Brain microvascular endothelial cell (primary cell): ENCODE results near the gene HOGA1.

Experiments
- DNase-seq: peaks from one replicate; pipeline ENCODE4 v3.0.0-alpha.2; 2020
- H3K27ac ChIP-seq: fragments of 250-450 bp; sonication (Bioruptor Pico); 2 replicates; pipeline ENCODE4 v1.5.1; 2020; ENCODE audit warnings: mild to moderate bottlenecking, moderate library complexity
- H3K27me3 ChIP-seq: fragments of 250-450 bp; sonication (Bioruptor Pico); replicated peaks from 2 replicates; pipeline ENCODE4 v1.5.1; 2020; ENCODE audit warnings: mild to moderate bottlenecking
- H3K36me3 ChIP-seq: fragments of 250-450 bp; sonication (Bioruptor Pico); replicated peaks from 2 replicates; pipeline ENCODE4 v1.5.1; 2020; ENCODE audit warnings: mild to moderate bottlenecking
- H3K4me3 ChIP-seq: 2 replicates; pipeline ENCODE4 v1.5.1; 2011; ENCODE audit warnings: low read depth, mild to moderate bottlenecking, control low read depth, low read length, moderate library complexity
- in situ Hi-C: cut with HindIII; loops from 2 replicates; pipeline ENCODE4 v1.10.0; 2017; ENCODE audit warnings: low sequenced_read_pairs, low pct_ligation_motif_present
- TF ChIP-seq, protein P1 (sequence below): IDR thresholded peaks from 2 replicates; pipeline ENCODE4 v1.5.1; 2011; ENCODE audit warnings: low read depth, mild to moderate bottlenecking, moderate library complexity, low read length, control low read depth, inconsistent platforms; ENCODE audit errors: missing control alignments

Gene HOGA1

DNA sequence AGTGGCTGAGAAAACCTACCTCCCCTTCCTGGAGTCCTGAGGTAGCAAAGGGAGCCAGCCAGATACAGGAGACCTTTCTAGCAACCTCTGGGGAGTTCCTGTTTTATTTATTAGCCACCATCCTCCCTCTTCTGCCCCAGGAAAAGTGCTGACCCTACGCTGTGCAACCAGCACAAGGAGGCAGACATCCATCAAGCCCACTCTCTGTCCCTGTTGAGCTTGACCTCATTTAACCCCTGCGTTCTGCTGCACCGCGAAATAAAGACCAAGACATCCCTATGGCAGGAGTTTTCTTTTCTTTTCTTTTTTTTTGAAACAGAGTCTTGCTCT, 37.0 kb upstream of the HOGA1 start:
- H3K36me3 ChIP-seq, result no peaks in the 10 kb centered on the region
- no peaks in the 10 kb centered on the region for H3K27me3 ChIP-seq
- TF ChIP-seq, protein P1, sequence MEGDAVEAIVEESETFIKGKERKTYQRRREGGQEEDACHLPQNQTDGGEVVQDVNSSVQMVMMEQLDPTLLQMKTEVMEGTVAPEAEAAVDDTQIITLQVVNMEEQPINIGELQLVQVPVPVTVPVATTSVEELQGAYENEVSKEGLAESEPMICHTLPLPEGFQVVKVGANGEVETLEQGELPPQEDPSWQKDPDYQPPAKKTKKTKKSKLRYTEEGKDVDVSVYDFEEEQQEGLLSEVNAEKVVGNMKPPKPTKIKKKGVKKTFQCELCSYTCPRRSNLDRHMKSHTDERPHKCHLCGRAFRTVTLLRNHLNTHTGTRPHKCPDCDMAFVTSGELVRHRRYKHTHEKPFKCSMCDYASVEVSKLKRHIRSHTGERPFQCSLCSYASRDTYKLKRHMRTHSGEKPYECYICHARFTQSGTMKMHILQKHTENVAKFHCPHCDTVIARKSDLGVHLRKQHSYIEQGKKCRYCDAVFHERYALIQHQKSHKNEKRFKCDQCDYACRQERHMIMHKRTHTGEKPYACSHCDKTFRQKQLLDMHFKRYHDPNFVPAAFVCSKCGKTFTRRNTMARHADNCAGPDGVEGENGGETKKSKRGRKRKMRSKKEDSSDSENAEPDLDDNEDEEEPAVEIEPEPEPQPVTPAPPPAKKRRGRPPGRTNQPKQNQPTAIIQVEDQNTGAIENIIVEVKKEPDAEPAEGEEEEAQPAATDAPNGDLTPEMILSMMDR, result no peak
- DNase-seq, result no peak
- no peak overlapping the region for H3K27ac ChIP-seq
- H3K4me3 ChIP-seq, result no peak overlapping the region
- in situ Hi-C loops, result no loop called here

DNA sequence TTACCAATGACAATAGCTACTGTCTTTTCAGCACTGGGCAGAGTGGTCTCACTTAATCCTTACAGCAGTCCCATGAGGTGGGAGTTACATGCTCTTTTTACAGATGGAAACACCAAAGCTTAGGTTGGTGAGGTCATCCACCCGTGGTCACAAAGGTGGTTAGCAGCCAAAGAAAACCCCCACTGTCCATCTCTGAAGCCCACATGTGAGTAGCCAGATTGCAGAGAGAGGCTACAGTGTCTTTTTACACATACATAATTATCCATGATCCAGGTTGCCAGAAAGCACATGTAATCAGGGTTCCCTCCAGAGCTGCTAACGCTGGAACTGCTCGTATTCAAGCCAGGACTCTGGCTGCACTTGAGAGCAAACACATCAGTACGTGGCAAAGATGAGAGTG, 36.2 kb upstream of the HOGA1 start:
- no peaks in the 10 kb centered on the region for H3K27me3 ChIP-seq
- no peak overlapping the region for H3K27ac ChIP-seq
- TF ChIP-seq, protein P1, result no peak
- in situ Hi-C loops, result no loop called here
- no peaks in the 10 kb centered on the region for H3K36me3 ChIP-seq
- H3K4me3 ChIP-seq, result no peak overlapping the region
- no peak for DNase-seq

DNA sequence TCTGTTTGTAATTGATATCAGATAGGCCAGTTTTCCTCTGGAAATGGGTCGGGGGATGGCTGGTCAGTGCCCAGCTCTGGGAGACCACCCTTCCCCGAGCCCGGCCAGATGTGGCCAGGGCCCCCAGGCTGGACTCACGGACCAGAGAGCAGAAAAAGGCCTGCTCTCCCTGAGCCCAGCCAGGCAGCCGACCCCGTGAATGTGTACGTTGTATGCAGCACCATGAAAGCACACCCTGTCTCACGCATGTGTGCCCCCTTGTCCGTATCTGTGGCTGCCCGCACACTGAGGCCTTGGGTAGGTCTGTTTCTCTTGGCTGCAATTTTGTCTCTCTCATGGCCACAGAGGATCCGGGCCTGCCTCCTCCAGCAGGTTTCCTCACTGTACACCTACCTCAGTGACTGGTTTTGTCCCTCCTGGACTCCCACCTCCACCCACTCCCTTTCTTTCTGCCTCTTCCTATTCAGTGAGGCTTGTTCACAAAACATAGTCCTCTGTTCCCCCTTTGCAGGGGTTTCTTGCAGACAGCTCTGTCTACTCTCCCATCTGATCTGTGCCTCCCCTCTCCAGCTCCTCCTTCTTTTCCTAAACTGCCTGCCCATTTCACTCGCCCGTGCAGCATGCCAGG, 35.2 kb upstream of the HOGA1 start:
- no peak for DNase-seq
- no peaks in the 10 kb centered on the region for H3K27me3 ChIP-seq
- TF ChIP-seq, protein P1, result no peak
- in situ Hi-C loops, result no loop called here
- H3K27ac ChIP-seq, result no peak overlapping the region
- no peaks in the 10 kb centered on the region for H3K36me3 ChIP-seq
- H3K4me3 ChIP-seq, result no peak overlapping the region

DNA sequence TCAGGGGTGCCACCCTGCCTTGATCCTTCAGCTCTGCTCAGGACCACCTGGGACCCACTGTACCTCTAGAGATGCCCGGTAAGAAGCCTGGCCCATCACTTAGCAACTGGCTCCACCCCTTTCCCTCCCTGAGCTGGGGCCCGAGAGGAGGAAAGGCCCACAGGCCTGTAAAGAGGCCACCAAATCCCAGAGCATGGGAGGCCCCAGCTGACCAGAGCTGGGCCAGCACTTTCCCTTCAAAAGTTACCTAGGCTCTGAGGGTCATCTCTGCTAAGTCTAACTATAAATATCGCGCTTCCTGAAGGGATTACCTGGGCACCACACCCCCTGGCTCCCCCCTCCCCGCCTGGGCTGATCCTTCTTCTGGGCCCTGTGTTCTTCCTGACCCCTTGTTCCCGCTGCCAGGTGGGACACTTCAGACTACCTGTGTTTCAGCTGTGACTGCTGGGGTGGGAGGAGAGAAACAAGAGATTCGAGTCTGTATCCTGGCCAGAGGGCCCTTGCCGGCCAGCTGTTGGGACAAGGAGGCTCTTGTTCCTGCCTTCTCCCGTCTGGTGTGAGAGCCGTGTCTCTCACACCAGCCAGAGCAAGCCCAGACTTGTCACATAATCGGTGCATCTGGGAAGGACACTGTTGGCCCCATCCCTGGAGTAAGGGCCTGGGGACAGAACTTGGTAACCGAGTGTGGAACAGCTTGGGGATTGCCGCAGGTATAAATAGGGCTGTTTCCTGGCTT, 34.4 kb upstream of the HOGA1 start:
- no peak overlapping the region for H3K4me3 ChIP-seq
- in situ Hi-C loops, result no loop called here
- TF ChIP-seq, protein P1, result no peak
- no peaks in the 10 kb centered on the region for H3K36me3 ChIP-seq
- no peaks in the 10 kb centered on the region for H3K27me3 ChIP-seq
- H3K27ac ChIP-seq, result no peak overlapping the region
- DNase-seq, result no peak

DNA sequence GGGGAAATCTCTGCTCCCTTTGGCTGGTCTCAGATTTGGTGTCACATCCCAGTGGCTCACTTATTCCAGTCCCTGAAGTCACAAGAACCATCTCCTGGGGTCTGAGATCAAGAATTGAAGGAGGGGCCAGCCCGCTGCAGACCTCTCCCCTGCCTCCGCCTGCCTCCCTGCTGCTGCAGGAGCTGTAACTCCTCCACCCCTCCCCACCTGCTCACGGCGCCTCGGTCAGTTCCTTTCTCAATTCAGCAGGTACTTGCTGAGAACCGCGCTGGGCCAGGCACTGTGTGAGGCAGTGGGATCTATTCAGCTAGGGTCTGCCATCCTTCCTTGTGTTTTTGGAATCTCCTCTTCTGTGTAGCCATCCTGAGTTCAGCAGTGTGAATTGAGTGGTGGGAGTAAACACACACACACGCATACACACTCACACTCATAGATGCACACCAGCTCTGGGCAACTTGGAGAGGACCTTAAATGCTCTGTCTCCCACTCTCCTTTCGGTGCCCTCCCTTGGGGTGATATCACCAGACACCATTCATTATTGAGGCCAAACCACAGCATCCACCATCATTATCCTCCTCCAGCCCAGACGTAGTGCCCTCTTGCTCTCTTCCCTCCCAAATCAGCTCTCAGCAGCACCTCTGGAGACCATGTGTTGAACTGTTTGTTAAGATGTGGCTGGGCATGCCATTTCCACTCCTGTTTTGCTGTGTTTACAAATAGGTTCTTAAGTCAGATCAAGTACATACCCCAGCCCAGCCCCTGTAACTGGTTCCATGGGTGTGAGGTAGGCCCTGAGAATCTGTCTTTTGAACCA, 33.6 kb upstream of the HOGA1 start:
- Histone ChIP-seq H3K36me3 (no peaks in the 10 kb centered on the region), H3K27ac (no peak overlapping the region), H3K4me3 (no peak overlapping the region), H3K27me3 (no peaks in the 10 kb centered on the region)
- TF ChIP-seq, protein P1, result no peak
- DNase-seq, result no peak
- in situ Hi-C loops, result no loop called here
